ENCODE data around the gene MCU.

The MCU gene

GRCh38 chr10:72744566-72744965 lies 52.6 kb downstream of the MCU start:
- ChIA-PET CTCF (interaction anchor here (1.3 kb wide), 1 partner anchor 12 kb away, joined by 3 read pairs; no protein-coding TSS in a partner anchor), POLR2A (no interaction called here)
- TF ChIP-seq ARNT (IDR thresholded peaks at IDR 0.05) (no peak), FOXA1 (IDR thresholded peaks at IDR 0.05) (no peak), ELF4 (IDR thresholded peaks at IDR 0.05) (no peak), PKNOX1 (IDR thresholded peaks at IDR 0.05) (no peak), SP1 (IDR thresholded peaks at IDR 0.05) (no peak), L3MBTL2 (conservative IDR thresholded peaks at IDR 0.05) (no peak), CTBP1 (IDR thresholded peaks at IDR 0.05; ENCODE audit: borderline replicate concordance) (no peak), TARDBP (IDR thresholded peaks at IDR 0.05) (no peak), BHLHE40 (IDR thresholded peaks at IDR 0.05; ENCODE audit: borderline replicate concordance) (no peak), FOXK2 (IDR thresholded peaks at IDR 0.05) (no peak), HDGF (IDR thresholded peaks at IDR 0.05; ENCODE audit: borderline replicate concordance) (no peak), LEF1 (IDR thresholded peaks at IDR 0.05; ENCODE audit: borderline replicate concordance) (no peak), SUZ12 (IDR thresholded peaks at IDR 0.05) (no peak), ZNF384 (IDR thresholded peaks at IDR 0.05) (no peak), FOXM1 (IDR thresholded peaks at IDR 0.05; ENCODE audit: borderline replicate concordance) (no peak), NFRKB (IDR thresholded peaks at IDR 0.05) (no peak)
- DNase-seq (ENCODE audit: extremely low spot score): no peak

DNA sequence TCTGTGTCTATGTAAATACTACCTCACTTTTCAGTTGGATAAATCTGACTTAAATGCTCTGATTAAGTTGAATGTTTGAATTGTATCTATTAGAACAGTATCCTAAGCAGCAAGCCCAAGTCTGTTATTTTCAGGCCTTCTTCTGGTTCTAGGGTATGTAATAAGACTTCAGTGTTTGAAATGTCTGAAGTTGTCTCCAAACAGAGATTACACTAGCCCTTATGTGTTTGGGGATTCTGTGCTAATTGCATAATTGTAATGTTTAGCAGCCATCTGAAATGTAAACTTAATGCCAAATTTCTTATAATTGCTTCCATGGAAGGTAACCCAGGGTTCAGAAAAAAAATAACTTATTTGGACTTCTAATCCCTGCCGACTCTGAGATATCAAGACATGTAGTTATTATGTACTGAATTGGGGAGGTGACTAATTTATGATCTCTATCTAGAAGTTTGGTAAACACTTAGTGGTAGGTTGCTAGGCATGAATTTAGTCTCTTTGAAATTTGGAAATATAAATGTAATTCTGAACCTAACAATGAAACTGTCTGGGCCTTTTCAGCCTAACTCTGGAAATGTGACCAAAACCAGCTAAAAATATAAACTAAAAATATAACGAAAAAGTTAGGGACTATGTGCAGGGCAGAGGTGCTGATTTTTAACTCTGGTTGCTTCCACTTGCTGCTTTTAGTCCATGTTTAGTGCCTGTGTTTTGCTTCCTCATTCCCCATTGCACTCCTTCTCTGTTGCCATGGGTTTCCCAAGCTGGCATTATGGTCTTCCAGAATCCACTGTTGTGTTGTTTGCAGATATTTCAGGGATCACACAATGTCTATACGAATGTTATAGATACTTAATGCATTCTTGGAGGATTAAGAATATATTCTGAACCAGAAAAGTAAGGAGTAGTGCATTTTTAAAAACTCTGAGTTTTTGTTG lies 54.8 kb downstream of the MCU start:
- TF ChIP-seq FOXA1 (IDR thresholded peaks at IDR 0.05): no peak
- TF ChIP-seq CTBP1 (IDR thresholded peaks at IDR 0.05; ENCODE audit: borderline replicate concordance): no peak
- no peak for TF ChIP-seq FOXM1 (IDR thresholded peaks at IDR 0.05; ENCODE audit: borderline replicate concordance)
- TF ChIP-seq ZNF384 (IDR thresholded peaks at IDR 0.05): no peak
- TF ChIP-seq TARDBP (IDR thresholded peaks at IDR 0.05): no peak
- TF ChIP-seq BHLHE40 (IDR thresholded peaks at IDR 0.05; ENCODE audit: borderline replicate concordance): no peak
- TF ChIP-seq FOXK2 (IDR thresholded peaks at IDR 0.05): no peak
- no peak for TF ChIP-seq LEF1 (IDR thresholded peaks at IDR 0.05; ENCODE audit: borderline replicate concordance)
- no peak for TF ChIP-seq SUZ12 (IDR thresholded peaks at IDR 0.05)
- TF ChIP-seq L3MBTL2 (conservative IDR thresholded peaks at IDR 0.05): no peak
- TF ChIP-seq SP1 (IDR thresholded peaks at IDR 0.05): no peak
- TF ChIP-seq ARNT (IDR thresholded peaks at IDR 0.05): no peak
- POLR2A ChIA-PET: interaction anchor here (0.7 kb wide), 1 partner anchor 55 kb away, joined by 3 read pairs; no protein-coding TSS in a partner anchor
- no peak for DNase-seq (ENCODE audit: extremely low spot score)
- CTCF ChIA-PET: interaction anchor here (1.1 kb wide), 1 partner anchor 10 kb away, joined by 3 read pairs; no protein-coding TSS in a partner anchor

DNA sequence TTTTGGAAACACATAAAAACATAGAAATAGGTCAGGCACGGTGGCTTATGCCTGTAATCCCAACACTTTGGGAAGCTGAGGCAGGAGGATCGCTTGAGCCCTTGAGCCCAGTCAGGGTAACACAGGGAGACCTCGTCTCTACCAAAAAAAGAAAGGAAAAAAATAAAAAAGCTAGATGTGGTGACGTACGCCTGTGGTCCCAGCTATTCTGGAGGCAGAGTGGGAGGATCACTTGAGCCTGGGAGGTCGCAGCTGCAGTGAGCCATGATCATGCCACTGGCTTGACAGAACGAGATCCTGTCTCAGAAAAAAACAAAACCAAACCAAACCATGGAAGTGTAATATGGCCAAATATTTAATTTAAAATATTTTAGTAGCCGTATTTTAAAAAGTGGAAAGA lies 55.6 kb downstream of the MCU start:
- ChIA-PET CTCF (no interaction called here), POLR2A (no interaction called here)
- DNase-seq (ENCODE audit: extremely low spot score): no peak
- TF ChIP-seq BHLHE40 (IDR thresholded peaks at IDR 0.05; ENCODE audit: borderline replicate concordance) (no peak), NFRKB (IDR thresholded peaks at IDR 0.05) (no peak), SUZ12 (IDR thresholded peaks at IDR 0.05) (no peak), ZNF384 (IDR thresholded peaks at IDR 0.05) (no peak)

- TF ChIP-seq HDGF (IDR thresholded peaks at IDR 0.05; ENCODE audit: borderline replicate concordance) (no peak), SUZ12 (IDR thresholded peaks at IDR 0.05) (no peak), L3MBTL2 (conservative IDR thresholded peaks at IDR 0.05) (no peak), NFRKB (IDR thresholded peaks at IDR 0.05) (no peak), SP1 (IDR thresholded peaks at IDR 0.05) (no peak), ARNT (IDR thresholded peaks at IDR 0.05) (no peak), PKNOX1 (IDR thresholded peaks at IDR 0.05) (no peak), FOXK2 (IDR thresholded peaks at IDR 0.05) (no peak), CTBP1 (IDR thresholded peaks at IDR 0.05; ENCODE audit: borderline replicate concordance) (no peak), FOXA1 (IDR thresholded peaks at IDR 0.05) (no peak), LEF1 (IDR thresholded peaks at IDR 0.05; ENCODE audit: borderline replicate concordance) (no peak), ZNF384 (IDR thresholded peaks at IDR 0.05) (no peak), TARDBP (IDR thresholded peaks at IDR 0.05) (no peak), ELF4 (IDR thresholded peaks at IDR 0.05) (no peak), FOXM1 (IDR thresholded peaks at IDR 0.05; ENCODE audit: borderline replicate concordance) (no peak), BHLHE40 (IDR thresholded peaks at IDR 0.05; ENCODE audit: borderline replicate concordance) (no peak)
- ChIA-PET POLR2A (no interaction called here), CTCF (interaction anchor here (0.6 to 0.7 kb wide), 2 partner anchors 48 to 82 kb away, joined by 3 to 6 read pairs; no protein-coding TSS in a partner anchor)
- DNase-seq (ENCODE audit: extremely low spot score): no peak
These were observed 61.9 kb downstream of the MCU start for GRCh38 chr10:72753760-72754231.

GRCh38 chr10:72754275-72755032 lies 62.5 kb downstream of the MCU start:
- POLR2A ChIA-PET: no interaction called here
- CTCF ChIA-PET: interaction anchor here (0.6 to 0.7 kb wide), 4 partner anchors 9 to 82 kb away, joined by 3 to 7 read pairs (median 6); no protein-coding TSS in a partner anchor
- no peak for DNase-seq (ENCODE audit: extremely low spot score)
- TF ChIP-seq CTBP1 (IDR thresholded peaks at IDR 0.05; ENCODE audit: borderline replicate concordance) (no peak), SUZ12 (IDR thresholded peaks at IDR 0.05) (no peak), ARNT (IDR thresholded peaks at IDR 0.05) (no peak), FOXA1 (IDR thresholded peaks at IDR 0.05) (no peak), L3MBTL2 (conservative IDR thresholded peaks at IDR 0.05) (no peak), HDGF (IDR thresholded peaks at IDR 0.05; ENCODE audit: borderline replicate concordance) (no peak), SP1 (IDR thresholded peaks at IDR 0.05) (no peak), TARDBP (IDR thresholded peaks at IDR 0.05) (no peak), ELF4 (IDR thresholded peaks at IDR 0.05) (no peak), FOXM1 (IDR thresholded peaks at IDR 0.05; ENCODE audit: borderline replicate concordance) (no peak), NFRKB (IDR thresholded peaks at IDR 0.05) (no peak), FOXK2 (IDR thresholded peaks at IDR 0.05) (no peak), ZNF384 (IDR thresholded peaks at IDR 0.05) (no peak), PKNOX1 (IDR thresholded peaks at IDR 0.05) (no peak)

All from HEK293T (cell line).